Measurements from ENCODE around the gene CCDC86. TPM values are rescaled to one million over a fixed set of nuclear protein-coding genes. Genes with fewer than 3 reads are reported as not detected.

Gene CCDC86
- total and polyA plus RNA-seq, 10 of the 15 experiments (the other 5 are each of a cell fraction or from before 2014, with no cell fraction given), result 2.0 to 87.2 (median 38.7) TPM

- Histone ChIP-seq H3K4me3 (no peak overlapping the region), H2AFZ (ENCODE audit: control insufficient read depth, low read depth, low read length) (no peak overlapping the region), H3K36me3 (ENCODE audit: control insufficient read depth in 2 of 2, insufficient read depth in 2 of 2, low read length in 1 of 2) (peaks cover 0 to 5% of the 10 kb centered on the region in 2 experiments; a peak in 3 of 4 replicates), H3K9ac (ENCODE audit: control insufficient read depth, insufficient read depth, low read length) (no peak overlapping the region), H3K4me2 (ENCODE audit: control insufficient read depth, insufficient read depth) (no peak overlapping the region), H3K4me1 (ENCODE audit: control insufficient read depth, insufficient read depth, low read length) (no peaks in the 10 kb centered on the region), H4K20me1 (ENCODE audit: control insufficient read depth, insufficient read depth) (no peaks in the 10 kb centered on the region; the same call in 1 of the 2 replicates), H3K79me2 (ENCODE audit: control insufficient read depth, insufficient read depth, low read length) (no peaks in the 10 kb centered on the region), H3K27me3 (replicated peaks in 1 of 2; ENCODE audit: control insufficient read depth in 2 of 2, insufficient read depth in 2 of 2, low read length in 1 of 2) (no peaks in the 10 kb centered on the region), H3K9me3 (replicated peaks; ENCODE audit: control insufficient read depth, insufficient read depth, low read length) (no peaks in the 10 kb centered on the region), H3K27ac (ENCODE audit: control insufficient read depth, insufficient read depth) (no peak overlapping the region)
- BruUV-seq (replicated peaks), result no TSS peak
- ChIA-PET RAD21 (ENCODE audit: unreplicated experiment) (interaction anchor here (0.7 kb wide), 1 partner anchor 26 kb away, joined by 3 read pairs; no protein-coding TSS in a partner anchor), CTCF (interaction anchor here (0.6 to 2.3 kb wide), 4 partner anchors 11 to 45 kb away, joined by 3 to 8 read pairs (median 4); no protein-coding TSS in a partner anchor), POLR2A (no interaction called here), SMC1A (ENCODE audit: uncharacterized antibody, unreplicated experiment) (interaction anchor here (1.0 to 1.3 kb wide), 2 partner anchors 12 to 253 kb away, joined by 3 to 5 read pairs; no protein-coding TSS in a partner anchor)
- in situ Hi-C loops (cut with MboI), result no loop called here
- no peak for DNase-seq (ENCODE audit: low read depth, low spot score)
- ATAC-seq, result no peak
- no peak for FAIRE-seq
- 62% methylated on average over 7 of the region's 7 CpGs for WGBS (ENCODE audit: insufficient coverage, insufficient replicate concordance, low lambda C conversion rate, missing lambda C conversion rate)
- TF ChIP-seq JUNB (IDR thresholded peaks at IDR 0.05) (no peak), KAT2A (conservative IDR thresholded peaks at IDR 0.05; ENCODE audit: control insufficient read depth, low read depth, low read length) (no peak), NRF1 (conservative IDR thresholded peaks at IDR 0.05; ENCODE audit: low read depth, low read length) (no peak), MEF2A (IDR thresholded peaks at IDR 0.05; ENCODE audit: insufficient read depth, low read depth, low read length) (no peak), SRF (IDR thresholded peaks at IDR 0.05; ENCODE audit: low read depth in 2 of 2, low read length in 2 of 2) (no peak), CHD4 (IDR thresholded peaks at IDR 0.05) (no peak), ETV6 (conservative IDR thresholded peaks at IDR 0.05 in 1 of 2, IDR thresholded peaks at IDR 0.05 in 1 of 2; ENCODE audit: borderline replicate concordance in 1 of 2, low read depth in 1 of 2) (no peak), IKZF1 (conservative IDR thresholded peaks at IDR 0.05) (no peak)
- TF ChIP-seq, protein P1, sequence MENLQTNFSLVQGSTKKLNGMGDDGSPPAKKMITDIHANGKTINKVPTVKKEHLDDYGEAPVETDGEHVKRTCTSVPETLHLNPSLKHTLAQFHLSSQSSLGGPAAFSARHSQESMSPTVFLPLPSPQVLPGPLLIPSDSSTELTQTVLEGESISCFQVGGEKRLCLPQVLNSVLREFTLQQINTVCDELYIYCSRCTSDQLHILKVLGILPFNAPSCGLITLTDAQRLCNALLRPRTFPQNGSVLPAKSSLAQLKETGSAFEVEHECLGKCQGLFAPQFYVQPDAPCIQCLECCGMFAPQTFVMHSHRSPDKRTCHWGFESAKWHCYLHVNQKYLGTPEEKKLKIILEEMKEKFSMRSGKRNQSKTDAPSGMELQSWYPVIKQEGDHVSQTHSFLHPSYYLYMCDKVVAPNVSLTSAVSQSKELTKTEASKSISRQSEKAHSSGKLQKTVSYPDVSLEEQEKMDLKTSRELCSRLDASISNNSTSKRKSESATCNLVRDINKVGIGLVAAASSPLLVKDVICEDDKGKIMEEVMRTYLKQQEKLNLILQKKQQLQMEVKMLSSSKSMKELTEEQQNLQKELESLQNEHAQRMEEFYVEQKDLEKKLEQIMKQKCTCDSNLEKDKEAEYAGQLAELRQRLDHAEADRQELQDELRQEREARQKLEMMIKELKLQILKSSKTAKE (IDR thresholded peaks at IDR 0.05; ENCODE audit: low read depth, poor library complexity, severe bottlenecking), result no peak
- TF ChIP-seq, protein P2, sequence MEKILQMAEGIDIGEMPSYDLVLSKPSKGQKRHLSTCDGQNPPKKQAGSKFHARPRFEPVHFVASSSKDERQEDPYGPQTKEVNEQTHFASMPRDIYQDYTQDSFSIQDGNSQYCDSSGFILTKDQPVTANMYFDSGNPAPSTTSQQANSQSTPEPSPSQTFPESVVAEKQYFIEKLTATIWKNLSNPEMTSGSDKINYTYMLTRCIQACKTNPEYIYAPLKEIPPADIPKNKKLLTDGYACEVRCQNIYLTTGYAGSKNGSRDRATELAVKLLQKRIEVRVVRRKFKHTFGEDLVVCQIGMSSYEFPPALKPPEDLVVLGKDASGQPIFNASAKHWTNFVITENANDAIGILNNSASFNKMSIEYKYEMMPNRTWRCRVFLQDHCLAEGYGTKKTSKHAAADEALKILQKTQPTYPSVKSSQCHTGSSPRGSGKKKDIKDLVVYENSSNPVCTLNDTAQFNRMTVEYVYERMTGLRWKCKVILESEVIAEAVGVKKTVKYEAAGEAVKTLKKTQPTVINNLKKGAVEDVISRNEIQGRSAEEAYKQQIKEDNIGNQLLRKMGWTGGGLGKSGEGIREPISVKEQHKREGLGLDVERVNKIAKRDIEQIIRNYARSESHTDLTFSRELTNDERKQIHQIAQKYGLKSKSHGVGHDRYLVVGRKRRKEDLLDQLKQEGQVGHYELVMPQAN (conservative IDR thresholded peaks at IDR 0.05), result no peak
- intact Hi-C loops (cut with micrococcal nuclease; ENCODE audit: unreplicated experiment), result no loop called here
These were observed 33.7 kb downstream of the CCDC86 start for GRCh38 chr11:60875366-60876167.

All from GM12878 (cell line).